ENCODE measurements around the gene ADARB1.

The ADARB1 gene

GRCh38 chr21:45192332-45192731 is 118.0 kb downstream of the ADARB1 start:
- no peak for ATAC-seq
- TF ChIP-seq BACH2 (CRISPR knock-in tag; IDR thresholded peaks at IDR 0.05; ENCODE audit: borderline replicate concordance) = no peak

GRCh38 chr21:45196620-45197019 is 122.2 kb downstream of the ADARB1 start:
- no peak for ATAC-seq
- no peak for TF ChIP-seq CSDC2 (CRISPR knock-in tag; IDR thresholded peaks at IDR 0.05)
- TF ChIP-seq TSHZ2 (CRISPR knock-in tag; IDR thresholded peaks at IDR 0.05) = no peak

GRCh38 chr21:45199201-45199600 is 124.8 kb downstream of the ADARB1 start:
- no peak for TF ChIP-seq TSHZ2 (CRISPR knock-in tag; IDR thresholded peaks at IDR 0.05)
- TF ChIP-seq TOX (CRISPR knock-in tag; IDR thresholded peaks at IDR 0.05; ENCODE audit: borderline replicate concordance) = no peak
- TF ChIP-seq GLIS3 (CRISPR knock-in tag; IDR thresholded peaks at IDR 0.05) = no peak
- no peak for TF ChIP-seq CREB5 (CRISPR knock-in tag; IDR thresholded peaks at IDR 0.05; ENCODE audit: low read depth)
- no peak for TF ChIP-seq ZNF70 (CRISPR knock-in tag; IDR thresholded peaks at IDR 0.05)
- ATAC-seq = no peak

- no peak for ATAC-seq
- TF ChIP-seq PATZ1 (CRISPR knock-in tag; IDR thresholded peaks at IDR 0.05; ENCODE audit: borderline replicate concordance) (no peak), ZNF70 (CRISPR knock-in tag; IDR thresholded peaks at IDR 0.05) (no peak), CREB5 (CRISPR knock-in tag; IDR thresholded peaks at IDR 0.05; ENCODE audit: low read depth) (no peak), ARNTL (CRISPR knock-in tag; IDR thresholded peaks at IDR 0.05; ENCODE audit: borderline replicate concordance, low read depth) (no peak), ZFP3 (CRISPR knock-in tag; IDR thresholded peaks at IDR 0.05) (no peak), PPARA (CRISPR knock-in tag; IDR thresholded peaks at IDR 0.05; ENCODE audit: borderline replicate concordance) (no peak), RARB (CRISPR knock-in tag; IDR thresholded peaks at IDR 0.05) (no peak), CSDC2 (CRISPR knock-in tag; IDR thresholded peaks at IDR 0.05) (no peak), ISL1 (CRISPR knock-in tag; IDR thresholded peaks at IDR 0.05) (no peak), ESRRG (CRISPR knock-in tag; IDR thresholded peaks at IDR 0.05) (no peak), ZNF8 (CRISPR knock-in tag; IDR thresholded peaks at IDR 0.05) (no peak), TCF4 (CRISPR knock-in tag; IDR thresholded peaks at IDR 0.05; ENCODE audit: borderline replicate concordance) (no peak), SNAI2 (CRISPR knock-in tag; IDR thresholded peaks at IDR 0.05) (no peak)
Measured at GRCh38 chr21:45200031-45200430, 125.7 kb downstream of the ADARB1 start.
